Putamen (tissue), 1 donor: ENCODE results near the gene SPIRE2.
"Not testable (repeated sequence)": the region's sequence is repeated elsewhere in the genome, so short reads cannot be mapped to it uniquely, and the experiment has no call there.

Source experiments
- DNase-seq: peaks from one replicate; pipeline ENCODE4 v3.0.0-alpha.2; 2016; ENCODE audit warnings: low spot score

SPIRE2 gene

DNA sequence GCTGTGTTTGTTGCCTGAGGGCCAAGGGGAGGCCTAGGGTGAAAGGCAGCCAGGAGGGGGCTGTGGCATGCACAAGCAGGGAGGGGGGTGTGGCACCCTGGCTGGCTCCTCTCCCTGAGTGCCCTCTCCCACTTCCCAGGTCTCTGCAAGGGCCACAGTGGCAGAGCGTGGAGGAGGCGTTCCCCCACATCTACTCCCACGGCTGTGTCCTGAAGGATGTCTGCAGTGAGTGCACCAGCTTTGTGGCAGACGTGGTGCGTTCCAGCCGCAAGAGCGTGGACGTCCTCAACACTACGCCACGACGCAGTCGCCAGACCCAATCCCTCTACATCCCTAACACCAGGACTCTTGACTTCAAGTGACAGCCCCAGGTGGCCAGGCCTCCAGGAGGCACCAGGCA is 41.6 kb downstream of the SPIRE2 start:
- DNase-seq, result no peak

DNA sequence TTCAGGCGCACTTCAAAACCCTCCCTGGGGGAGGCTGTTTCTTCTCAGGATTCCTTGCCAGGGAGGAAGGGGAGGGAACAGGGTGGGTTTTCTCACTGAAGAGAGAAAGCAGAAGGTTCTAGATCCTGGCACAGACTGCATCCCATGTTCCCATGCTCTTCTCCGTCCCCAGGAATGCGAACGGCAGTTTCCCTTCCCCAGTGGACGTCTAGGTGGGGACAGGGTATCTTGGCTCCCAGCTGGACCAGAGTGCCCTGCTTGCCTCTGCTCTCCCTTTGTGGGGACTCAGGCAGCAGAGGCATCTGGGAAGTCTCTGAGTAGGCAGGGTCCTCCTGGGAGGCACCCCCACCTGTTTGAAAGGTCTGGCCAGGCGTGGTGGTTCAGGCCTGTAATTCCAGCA is 42.2 kb downstream of the SPIRE2 start:
- DNase-seq, result no peak

DNA sequence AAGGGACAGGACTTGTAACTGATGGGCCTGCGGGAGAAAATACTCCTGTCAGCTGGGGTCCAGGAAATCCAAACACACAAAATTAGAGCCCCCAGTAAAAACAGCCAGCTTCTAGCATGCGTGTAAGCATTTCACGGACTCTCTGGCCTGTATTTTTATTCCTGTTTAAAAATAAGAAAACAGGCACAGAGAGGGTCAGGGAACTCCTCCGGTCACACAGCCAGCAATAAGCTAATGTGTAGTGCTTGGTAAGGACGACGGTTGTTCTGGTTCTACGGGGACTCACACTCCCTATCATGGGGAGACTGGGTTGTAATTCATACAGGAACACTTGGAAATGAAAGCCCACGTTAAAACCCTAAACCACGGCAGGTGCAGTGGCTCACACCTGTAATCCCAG is 43.6 kb downstream of the SPIRE2 start:
- DNase-seq, result no peak

DNA sequence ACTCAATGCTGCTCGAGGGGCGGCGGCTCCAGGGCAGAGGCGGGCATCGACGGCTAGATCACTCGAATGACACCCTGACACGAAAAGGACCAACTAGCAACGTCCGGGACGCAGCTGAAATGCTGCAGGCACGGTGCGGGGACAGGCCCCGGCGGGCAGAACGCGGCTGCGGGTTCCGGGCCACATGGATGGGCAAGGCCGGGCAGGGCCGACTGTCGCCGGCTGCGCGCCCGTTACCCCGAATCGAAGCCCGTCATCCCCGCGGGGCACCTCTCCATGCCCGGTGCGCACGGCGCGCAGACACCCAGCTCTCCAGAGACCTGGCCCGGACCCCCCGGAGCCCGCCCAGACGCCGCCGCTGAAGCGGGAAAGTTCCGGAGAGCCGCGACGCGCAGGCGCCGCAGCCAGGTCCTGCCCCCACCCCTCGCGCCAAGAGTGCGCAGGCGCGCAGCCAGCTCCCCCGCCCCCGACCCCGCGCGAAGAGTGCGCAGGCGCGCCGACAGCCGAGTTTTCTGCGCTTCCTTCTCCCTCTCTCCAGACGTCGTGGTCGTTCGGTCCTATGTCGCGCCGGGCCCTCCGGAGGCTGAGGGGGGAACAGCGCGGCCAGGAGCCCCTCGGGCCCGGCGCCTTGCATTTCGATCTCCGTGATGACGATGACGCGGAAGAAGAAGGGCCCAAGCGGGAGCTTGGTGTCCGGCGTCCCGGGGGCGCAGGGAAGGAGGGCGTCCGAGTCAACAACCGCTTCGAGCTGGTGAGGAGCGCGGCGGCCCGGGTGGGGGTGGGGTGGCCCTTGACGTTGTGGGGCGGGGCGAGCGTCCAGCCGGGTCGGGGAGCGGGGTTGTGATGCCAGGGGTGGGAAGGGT is 45.1 kb downstream of the SPIRE2 start, which contains the start of gene TCF25:
Gene TCF25, plus strand, starts transcription at position 484 of the 863 bp plus-strand sequence. Its CDS starts 76 bp downstream, at position 560.
- DNase-seq, result peak; percentile 88

DNA sequence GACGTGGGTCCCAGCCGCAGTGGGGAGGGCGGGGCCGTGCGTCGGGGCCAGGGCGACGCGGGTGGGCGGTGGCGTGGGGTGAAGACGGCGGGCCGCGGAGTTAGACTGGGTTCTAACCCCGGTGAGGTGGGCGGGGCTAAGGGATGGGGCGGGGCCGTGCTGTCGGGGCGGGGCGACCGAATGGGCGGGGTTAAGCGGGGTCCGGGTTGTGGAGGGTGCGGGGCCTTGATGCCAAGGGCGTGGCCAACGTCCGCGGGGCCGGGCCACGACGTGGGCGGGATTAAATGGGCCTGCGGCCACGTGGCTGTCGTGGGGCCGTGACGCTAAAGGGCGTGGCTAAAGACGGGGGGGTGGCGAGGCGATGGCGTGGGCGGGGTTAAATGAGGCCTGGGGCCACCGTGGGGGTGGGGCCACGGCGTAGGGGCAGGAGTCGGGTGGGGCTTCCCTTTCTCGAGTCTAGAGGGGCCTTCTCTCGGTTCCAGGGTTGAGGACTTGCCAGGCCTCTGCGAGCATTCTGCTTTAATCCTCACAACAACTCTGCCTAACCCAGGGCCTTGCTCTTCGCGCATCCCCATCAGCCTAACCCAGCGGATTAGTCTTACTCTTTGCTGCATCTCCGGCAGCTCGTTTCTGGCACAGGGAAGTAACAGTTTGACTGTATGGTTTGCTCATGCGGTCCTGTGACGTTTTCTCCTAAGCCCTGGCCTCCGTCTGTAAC is 45.9 kb downstream of the SPIRE2 start:
- DNase-seq, result peak; percentile 95

DNA sequence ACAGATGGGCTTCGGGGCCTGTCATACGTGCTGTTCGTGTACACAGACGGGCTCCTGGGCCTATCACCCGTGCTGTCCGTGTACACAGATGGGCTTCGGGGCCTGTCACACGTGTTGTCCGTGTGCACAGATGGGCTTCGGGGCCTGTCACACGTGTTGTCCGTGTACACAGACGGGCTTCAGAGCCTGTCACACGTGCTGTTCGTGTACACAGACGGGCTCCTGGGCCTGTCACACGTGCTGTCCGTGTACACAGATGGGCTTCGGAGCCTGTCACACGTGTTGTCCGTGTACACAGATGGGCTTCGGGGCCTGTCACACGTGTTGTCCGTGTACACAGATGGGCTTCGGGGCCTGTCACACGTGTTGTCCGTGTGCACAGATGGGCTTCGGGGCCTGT is 50.8 kb downstream of the SPIRE2 start:
- not testable (repeated sequence) for DNase-seq

DNA sequence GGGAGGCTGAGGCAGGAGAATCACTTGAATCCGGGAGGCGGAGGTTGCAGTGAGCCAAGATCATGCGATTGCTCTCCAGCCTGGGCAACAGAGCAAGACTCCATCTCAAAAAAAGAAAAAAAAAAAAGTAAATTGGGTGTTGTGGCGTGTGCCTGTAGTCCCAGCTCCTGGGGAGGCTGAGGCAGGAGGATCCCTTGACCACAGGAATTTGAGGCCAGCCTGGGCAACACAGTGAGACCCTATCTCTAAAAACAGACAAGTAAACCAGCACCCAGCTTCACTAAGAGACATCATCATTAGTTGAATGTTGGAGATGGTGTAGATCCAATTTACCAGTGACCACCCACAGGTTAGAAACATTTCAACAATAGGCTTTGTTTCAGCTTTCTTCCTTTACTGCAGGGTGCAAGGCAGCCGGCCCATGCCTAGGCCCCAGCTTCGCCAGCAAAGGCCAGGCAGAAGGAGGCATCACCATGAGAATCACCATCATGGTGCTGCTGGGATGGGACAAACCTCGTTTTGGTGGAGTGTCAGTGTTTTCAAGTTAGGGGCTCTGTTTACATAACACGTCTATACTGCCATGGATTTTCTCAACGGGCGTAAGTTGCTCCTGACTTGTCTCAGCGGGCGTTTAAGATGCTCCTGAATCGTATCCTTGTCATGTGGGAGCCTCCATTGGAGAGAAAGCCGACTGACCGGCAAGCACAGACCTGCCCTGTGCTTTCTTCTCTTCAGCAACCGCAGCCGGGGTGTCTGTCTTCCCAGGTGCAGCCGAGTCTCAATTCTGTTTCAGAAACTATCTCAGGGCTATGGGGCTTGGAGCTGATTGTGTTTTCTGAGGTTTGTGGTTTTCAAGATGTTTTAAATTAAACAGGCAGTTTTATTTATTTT is 52.4 kb downstream of the SPIRE2 start:
- DNase-seq, result no peak

DNA sequence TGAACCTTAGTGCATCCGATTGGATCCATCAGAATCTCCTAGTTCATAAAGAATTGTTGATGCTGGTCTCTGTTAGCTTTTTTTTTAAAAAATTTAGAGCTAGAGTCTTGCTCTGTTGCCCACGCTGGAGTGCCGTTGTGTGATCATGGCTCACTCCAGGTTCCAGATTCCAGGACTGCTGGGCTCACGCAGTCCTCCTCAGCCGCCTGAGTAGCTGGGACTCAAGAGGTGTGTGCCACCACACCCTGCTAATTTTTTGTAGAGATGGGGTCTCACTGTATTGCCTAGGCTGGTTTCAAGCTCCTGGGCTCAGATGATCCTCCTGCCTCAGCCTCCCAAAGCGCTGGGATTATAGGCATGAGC is 53.1 kb downstream of the SPIRE2 start:
- no peak for DNase-seq

DNA sequence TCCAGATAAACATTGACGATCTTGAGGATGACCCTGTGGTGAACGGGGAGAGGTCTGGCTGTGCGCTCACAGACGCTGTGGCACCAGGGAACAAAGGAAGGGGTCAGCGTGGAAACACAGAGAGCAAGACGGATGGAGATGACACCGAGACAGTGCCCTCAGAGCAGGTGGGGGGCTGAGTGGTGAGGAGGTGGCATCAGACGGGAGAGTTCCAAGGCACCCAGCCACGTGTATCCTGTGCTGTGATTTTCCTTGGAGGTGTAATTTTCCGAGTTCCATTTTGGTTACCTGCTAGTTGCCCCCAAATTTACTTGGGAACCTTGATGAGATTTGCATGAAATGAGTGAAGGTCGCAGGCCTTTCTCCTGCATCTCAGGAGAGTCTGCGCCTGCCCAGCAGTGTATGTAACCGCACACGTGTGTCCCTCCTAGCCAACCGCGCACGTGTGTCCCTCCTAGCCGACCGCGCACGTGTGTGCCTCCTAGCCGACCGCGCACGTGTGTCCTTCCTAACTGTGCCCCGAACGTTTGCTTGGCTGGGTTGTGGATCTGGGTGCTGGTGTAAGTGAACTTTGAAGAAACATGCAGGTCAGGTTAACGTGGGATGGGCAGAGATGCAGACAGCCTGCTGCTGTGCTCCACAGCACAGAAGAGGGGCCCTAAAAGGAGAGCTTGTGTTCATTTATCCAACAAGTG is 55.2 kb downstream of the SPIRE2 start:
- DNase-seq, result no peak

DNA sequence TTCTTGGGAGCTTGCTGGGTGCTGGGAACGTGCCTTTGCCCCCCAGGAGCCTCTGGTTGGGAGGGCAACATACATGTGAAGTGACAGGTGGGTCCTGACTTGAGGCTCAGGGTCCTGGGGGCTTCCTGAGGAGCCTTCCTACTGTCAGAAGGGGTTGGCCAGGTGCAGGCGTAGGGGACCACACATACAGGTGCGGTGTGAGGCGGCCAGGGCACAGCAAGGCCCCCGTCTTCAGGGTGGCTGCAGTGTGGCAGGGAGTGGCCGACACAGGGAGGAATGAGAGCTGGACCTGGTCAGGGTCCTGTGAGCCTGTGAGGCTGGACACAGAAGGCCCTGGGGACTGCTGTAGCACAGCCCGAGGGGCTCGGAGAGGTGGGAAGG is 55.8 kb downstream of the SPIRE2 start:
- DNase-seq, result no peak

DNA sequence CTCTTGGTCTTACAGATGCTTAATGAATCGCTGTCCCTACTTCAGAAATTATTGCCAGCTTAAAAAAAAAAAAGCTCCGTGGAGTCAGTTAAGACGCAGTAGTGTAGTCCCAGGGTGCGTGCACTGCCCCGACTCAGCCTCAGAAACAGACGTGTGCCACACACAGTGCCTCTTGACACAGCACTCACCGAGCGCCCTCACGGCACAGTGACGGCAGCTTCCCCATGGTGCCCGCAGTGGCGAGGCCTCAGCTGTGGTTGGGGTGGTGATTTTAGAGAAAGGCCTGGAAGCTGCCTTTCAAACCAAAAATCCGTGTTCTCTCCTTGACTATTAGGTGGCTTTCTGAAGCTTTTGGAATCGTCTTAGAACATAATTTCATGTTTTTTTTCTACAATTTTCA is 59.0 kb downstream of the SPIRE2 start:
- no peak for DNase-seq

DNA sequence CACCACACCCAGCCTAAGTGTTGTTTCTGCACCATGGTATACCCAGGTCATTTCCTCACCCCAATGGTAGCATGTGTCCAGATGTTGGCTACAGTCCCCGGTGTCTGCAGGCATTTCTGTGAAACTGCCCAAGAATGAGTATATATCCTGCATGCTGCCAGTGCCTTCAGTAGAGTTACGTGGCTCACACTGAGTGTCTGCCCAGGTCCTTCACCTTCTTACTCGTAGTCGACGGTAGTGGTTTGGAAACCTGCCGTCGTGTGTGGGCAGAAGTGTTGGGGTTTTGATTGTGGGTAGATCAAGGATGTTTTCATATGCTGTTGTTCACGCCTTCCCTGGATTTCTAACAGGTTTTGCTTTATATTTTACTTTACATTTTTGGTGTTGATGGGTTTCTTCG is 61.9 kb downstream of the SPIRE2 start:
- DNase-seq, result no peak

DNA sequence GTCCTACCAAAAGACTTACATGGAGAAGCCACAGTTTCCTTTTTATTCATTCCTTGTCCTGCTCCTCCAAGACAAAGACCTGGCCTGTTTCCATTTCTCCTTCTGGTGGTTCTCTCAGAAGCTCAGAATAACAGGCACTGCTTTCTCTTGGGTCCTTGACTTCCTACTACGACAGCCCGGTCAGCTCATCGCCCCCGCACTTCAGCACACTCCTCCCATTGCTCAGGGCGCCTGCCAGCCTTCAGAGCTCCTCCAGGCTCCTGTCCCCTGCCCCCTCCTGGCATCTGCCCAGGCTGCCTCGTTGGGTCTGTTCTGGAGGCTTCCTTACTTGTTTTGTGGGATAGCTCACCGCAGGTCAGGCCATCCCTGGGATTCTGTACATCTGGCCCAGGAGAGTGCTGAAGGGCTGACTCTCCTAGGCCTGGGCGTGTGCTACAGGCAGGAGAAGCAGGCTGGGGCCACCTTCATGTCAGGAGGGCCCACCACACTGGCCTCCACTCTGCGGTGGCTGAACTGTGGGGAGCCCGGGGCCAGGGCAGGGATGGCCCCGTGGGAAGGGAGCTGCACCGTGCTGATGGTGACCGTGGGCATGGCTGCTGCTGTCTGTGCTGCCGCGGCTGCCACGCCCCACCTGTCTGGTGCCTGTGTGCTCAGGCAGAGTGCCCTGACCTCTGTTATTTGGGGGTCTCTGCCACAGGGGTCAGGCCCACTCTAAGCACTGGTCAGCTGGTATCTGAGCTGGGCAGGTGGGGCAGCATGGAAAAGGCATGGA is 62.8 kb downstream of the SPIRE2 start:
- no peak for DNase-seq

DNA sequence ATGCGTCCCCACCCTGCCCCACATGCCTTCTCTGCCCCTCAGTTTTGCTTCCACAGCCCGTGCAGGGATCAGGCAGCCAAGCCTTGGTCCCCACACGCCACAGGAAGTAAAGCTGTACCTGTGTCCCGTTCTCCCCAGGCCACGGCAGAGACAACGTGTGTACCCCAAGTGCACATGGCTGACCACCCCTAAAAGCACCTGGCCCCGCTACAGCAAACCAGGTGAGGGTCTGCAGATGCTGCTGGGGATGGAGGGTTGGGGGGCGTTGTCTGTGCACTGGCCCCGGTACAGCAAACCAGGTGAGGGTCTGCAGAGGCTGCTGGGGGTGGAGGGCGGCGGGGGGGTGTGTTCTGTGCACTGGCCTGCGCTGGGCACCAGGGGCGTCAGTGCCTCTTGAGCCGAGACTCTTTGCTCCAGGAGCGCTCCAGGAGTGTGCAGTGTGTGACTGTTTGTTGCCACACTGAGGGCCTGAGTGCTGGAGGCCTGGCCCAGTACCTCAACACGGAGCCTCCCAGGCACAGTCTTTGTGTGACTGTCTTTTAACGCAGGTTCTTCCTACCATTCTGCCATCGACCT is 63.9 kb downstream of the SPIRE2 start:
- no peak for DNase-seq

DNA sequence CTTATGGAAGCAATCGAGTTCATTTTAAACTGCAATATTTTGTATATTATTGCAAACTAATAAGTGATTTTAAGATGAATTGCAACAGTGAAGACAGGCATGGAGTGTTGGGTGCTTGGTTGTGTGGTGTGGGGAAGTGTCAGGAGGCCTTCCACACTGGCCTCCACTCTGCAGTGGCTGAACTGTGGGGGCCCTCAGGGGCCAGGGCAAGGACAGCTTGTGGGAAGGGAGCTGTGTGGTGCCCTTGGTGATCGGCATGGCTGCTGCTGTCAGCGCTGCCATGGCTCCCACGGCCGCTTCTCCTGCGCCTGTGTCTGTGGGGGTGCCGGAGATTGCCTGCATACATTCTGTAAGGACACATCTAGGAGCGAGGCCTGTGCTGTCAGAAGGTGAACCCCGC is 64.4 kb downstream of the SPIRE2 start:
- DNase-seq, result no peak

DNA sequence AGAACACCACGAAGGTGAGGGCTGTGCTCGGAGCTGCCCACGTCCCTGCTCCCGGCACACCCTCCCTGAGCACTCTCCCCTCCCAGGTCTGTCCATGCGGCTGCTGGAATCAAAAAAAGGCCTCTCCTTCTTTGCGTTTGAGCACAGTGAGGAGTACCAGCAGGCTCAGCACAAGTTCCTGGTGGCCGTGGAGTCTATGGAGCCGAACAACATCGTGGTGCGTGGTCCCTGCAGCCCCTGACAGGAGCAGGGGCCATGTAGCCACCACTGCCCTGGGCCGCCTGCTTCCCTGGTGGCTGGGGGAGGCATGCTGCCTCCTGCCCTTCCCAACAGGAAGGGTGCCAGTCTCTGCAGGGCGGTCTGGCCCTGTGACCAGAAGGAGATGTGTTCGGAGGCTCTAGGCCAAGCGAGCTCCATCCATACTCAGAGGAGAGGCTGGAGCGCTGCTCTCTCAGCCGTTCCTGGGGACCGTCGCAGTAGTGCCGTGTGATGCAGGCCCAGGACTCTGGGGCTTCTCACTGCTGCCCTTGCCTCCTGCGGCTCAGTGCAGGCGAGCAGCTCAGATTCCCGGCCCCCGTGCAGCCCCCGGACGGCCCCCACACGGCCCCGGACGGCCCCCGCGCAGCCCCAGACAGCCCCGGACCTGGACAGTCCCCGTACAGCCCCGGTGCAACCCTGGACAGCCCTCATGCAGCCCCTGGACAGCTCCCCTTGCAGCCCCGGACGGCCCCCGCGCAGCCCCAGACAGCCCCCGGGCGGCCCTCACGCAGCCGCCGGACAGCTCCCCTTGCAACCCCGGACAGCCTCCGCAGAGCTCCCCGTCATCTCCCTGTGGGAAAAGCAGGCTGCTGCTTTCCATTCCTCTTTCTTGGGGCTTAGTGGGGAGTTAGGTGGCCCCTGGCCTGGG is 65.6 kb downstream of the SPIRE2 start:
- no peak for DNase-seq

DNA sequence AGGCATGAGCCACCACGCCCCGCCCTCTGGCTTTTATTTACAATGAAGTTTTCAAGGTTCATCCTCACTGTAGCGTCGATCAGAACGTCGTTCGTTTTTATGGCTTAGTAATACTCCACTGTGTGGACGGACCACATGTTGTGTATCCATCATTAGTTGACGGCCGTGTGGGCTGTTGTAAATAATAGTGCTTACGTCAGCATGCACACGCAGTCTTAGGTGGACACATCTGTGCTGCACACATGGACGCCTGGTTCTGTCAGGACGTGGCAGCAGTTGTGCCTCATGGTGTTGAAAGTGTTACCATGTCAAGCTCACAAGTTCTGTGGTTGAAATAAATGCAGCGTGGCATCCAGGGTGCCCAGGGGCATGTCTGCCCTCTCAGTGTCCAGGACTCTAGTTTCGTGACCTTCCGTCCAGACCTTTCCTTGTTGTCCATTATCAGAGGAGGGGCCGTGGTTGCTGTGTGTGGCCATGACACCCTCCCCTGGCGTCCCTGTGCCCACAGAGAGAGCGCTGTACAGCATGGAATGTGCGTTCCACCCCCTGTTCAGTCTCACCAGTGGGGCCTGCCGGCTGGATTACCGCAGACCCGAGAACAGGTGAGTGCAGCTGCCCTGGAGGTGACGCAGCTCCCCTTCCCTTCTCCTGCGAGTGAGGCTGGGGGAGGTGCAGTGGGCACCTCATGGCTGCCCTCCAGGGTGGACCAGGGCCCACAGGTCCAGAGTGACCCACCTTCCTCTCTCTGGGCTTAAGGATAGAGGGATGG is 67.4 kb downstream of the SPIRE2 start:
- no peak for DNase-seq

DNA sequence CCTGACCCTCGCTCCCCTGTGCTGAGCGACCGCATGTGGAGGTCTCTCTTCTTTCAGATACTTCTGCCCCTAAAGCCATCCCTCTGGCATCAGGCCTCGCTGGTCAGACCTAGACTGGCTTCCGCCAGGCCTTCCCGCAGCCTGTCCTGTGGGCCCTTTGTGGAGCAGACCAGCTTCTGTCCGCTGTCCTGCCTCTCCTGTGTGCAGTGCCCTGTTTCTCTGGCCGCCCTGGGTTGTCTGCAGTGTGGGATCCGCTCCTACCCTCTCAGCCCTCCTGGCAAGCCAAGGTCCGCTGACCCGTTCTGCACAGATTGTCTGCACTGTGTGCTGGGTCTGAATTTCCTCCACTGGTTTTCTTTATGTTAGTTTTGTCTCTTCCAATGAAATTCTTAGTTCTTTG is 68.9 kb downstream of the SPIRE2 start:
- no peak for DNase-seq
